NT2/D1 (cell line): ENCODE measurements around the gene KIF21A.

Experiments used
- SUZ12 ChIP-seq: IDR thresholded peaks from 2 replicates; pipeline ENCODE4 v1.6.1; 2011; ENCODE audit not compliant: insufficient read length, insufficient read depth; ENCODE audit errors: extremely low read depth
- YY1 ChIP-seq: IDR thresholded peaks from 2 replicates; pipeline ENCODE4 v1.6.1; 2011; ENCODE audit not compliant: insufficient read length, insufficient read depth
- ZNF274 ChIP-seq: IDR thresholded peaks from 2 replicates; pipeline ENCODE4 v1.6.1; 2011; ENCODE audit warnings: mild to moderate bottlenecking, low read depth, low read length

DNA sequence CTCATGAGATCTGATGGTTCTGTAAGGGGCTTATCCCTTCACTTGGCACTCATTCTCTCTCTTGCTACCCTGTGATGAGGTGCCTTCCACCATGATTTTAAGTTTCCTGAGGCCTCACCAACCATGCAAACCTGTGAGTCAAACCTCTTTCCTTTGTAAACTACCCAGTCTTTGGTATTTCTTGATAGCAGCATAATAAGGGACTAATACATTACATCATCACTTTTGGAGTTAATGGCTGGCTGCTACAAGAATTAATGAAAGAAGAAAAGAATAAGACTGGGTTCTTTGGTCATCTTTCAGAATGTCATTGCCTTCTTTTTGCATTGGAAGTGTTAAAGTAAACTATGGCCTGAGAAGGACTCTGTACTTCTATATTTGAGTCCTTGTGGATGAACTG lies 5.1 kb upstream of the KIF21A start:
- TF ChIP-seq YY1 (no peak), SUZ12 (no peak), ZNF274 (no peak)
